ENCODE data around the gene TRAPPC14. TPM values are rescaled to one million over a fixed set of nuclear protein-coding genes. Genes with fewer than 3 reads are reported as not detected.

Gene TRAPPC14
- polyA plus RNA-seq, 1 of the 3 experiments (the other 2 are of a cell fraction), result 13.9 TPM

- peaks cover 9 to 11% of the 10 kb centered on the region in 2 experiments; a peak in 2 of 4 replicates for H3K4me1 ChIP-seq (ENCODE audit: control insufficient read depth in 1 of 2, insufficient read depth in 2 of 2, low read depth in 1 of 2, low read length in 1 of 2)
- no peaks in the 10 kb centered on the region for H4K20me1 ChIP-seq (ENCODE audit: insufficient read depth)
- CTCF ChIA-PET, result interaction anchor here (0.8 to 5.0 kb wide), 8 partner anchors 9 to 330 kb away, joined by 3 to 40 read pairs (median 4); no protein-coding TSS in a partner anchor
- H3K9ac ChIP-seq, result peak overlapping the region; percentile 78
- H3K9me3 ChIP-seq, result no peaks in the 10 kb centered on the region
- H3K4me2 ChIP-seq, result peak overlapping the region; percentile 96
- H3K4me3 ChIP-seq (ENCODE audit: low read depth in 2 of 2, low read length in 1 of 2), result peak overlapping the region; percentile 69 to 97
- no peaks in the 10 kb centered on the region for H3K27me3 ChIP-seq (ENCODE audit: insufficient read depth)
- no peak overlapping the region for H2AFZ ChIP-seq (ENCODE audit: low read depth)
- peaks cover 66% of the 10 kb centered on the region for H3K79me2 ChIP-seq (ENCODE audit: insufficient read depth)
- 33% methylated on average over 1 of the region's 1 CpG for WGBS (ENCODE audit: low lambda C conversion rate)
- H3K27ac ChIP-seq (ENCODE audit: low read depth in 2 of 2, low read length in 1 of 2), result peak overlapping the region; percentile 84; a peak in 2 of 4 replicates
- TF ChIP-seq JUND (IDR thresholded peaks at IDR 0.05), result no peak
- no peak for TF ChIP-seq TAF1 (IDR thresholded peaks at IDR 0.05; ENCODE audit: borderline replicate concordance, low read depth, low read length)
- TF ChIP-seq TCF12 (IDR thresholded peaks at IDR 0.05), result no peak
- TF ChIP-seq NFIC (IDR thresholded peaks at IDR 0.05; ENCODE audit: borderline replicate concordance), result no peak
- no peak for TF ChIP-seq EZH2phosphoT487 (IDR thresholded peaks at IDR 0.05; ENCODE audit: borderline replicate concordance, low read depth)
- TF ChIP-seq FOXM1 (IDR thresholded peaks at IDR 0.05; ENCODE audit: low read depth), result no peak
- TF ChIP-seq NRF1 (IDR thresholded peaks at IDR 0.05; ENCODE audit: low read depth, low read length), result no peak
- TF ChIP-seq ELF1 (IDR thresholded peaks at IDR 0.05), result no peak
- TF ChIP-seq USF2 (IDR thresholded peaks at IDR 0.05; ENCODE audit: borderline replicate concordance, low read depth, low read length), result no peak
- TF ChIP-seq RCOR1 (IDR thresholded peaks at IDR 0.05; ENCODE audit: low read length), result no peak
- no peak for TF ChIP-seq SMC3 (IDR thresholded peaks at IDR 0.05; ENCODE audit: low read depth, low read length)
- TF ChIP-seq TEAD4 (IDR thresholded peaks at IDR 0.05; ENCODE audit: borderline replicate concordance, insufficient read depth), result no peak
- no peak for TF ChIP-seq REST (IDR thresholded peaks at IDR 0.05; ENCODE audit: low read depth, low read length)
- no peak for TF ChIP-seq YY1 (IDR thresholded peaks at IDR 0.05; ENCODE audit: low read depth)
- no peak for TF ChIP-seq RAD21 (IDR thresholded peaks at IDR 0.05; ENCODE audit: low read length)
- TF ChIP-seq MAX (IDR thresholded peaks at IDR 0.05; ENCODE audit: low read depth), result no peak
- no peak for TF ChIP-seq RXRA (IDR thresholded peaks at IDR 0.05; ENCODE audit: borderline replicate concordance, low read depth)
- peaks cover 13 to 29% of the 10 kb centered on the region in 2 experiments for H3K36me3 ChIP-seq (replicated peaks in 1 of 2; ENCODE audit: control insufficient read depth in 1 of 2, insufficient read depth in 2 of 2, low read length in 1 of 2)
- H3F3A ChIP-seq (replicated peaks; ENCODE audit: insufficient read depth), result peaks cover 35% of the 10 kb centered on the region
- POLR2A ChIA-PET, result interaction anchor here (1.1 to 2.5 kb wide), 3 partner anchors 14 to 28 kb away, joined by 3 to 15 read pairs (median 3); partner anchors contain the start of genes AP4M1, LAMTOR4 and MCM7
- no peak for DNase-seq
- no peaks in the 10 kb centered on the region for H3K9me2 ChIP-seq
These were observed 37.8 kb downstream of the TRAPPC14 start for GRCh38 chr7:100120733-100121036.
